Left lung (tissue), 10 donors: ENCODE measurements around the gene ZNF555. TPM values are rescaled to one million over a fixed set of nuclear protein-coding genes. Genes with fewer than 3 reads are reported as not detected.

ENCODE experiments used
- ATAC-seq: fragments of 200-7000 bp; cut with Tn5 transposase; one replicate; pipeline ENCODE4 v1.9.1; 2020; ENCODE audit warnings: moderate library complexity
- DNase-seq, 4 donors: peaks; one replicate each; pipeline ENCODE4 v3.0.0-alpha.2; 2013 to 2020
- H3K27ac ChIP-seq, 2 donors: fragments of 200-600 bp; sonication (generic) in 1 of 2; one replicate each; pipeline versions ENCODE4 v1.5.0 to v1.8.0; 2020 to 2021
- H3K27me3 ChIP-seq, 2 donors: fragments of 200-600 bp; sonication (generic) in 1 of 2; one replicate each; pipeline versions ENCODE4 v1.5.0 to v1.8.0; 2020 to 2021
- H3K36me3 ChIP-seq, 2 donors: fragments of 200-600 bp; sonication (generic) in 1 of 2; one replicate each; pipeline versions ENCODE4 v1.5.0 to v1.8.0; 2020 to 2021
- H3K4me1 ChIP-seq, 2 donors: fragments of 200-600 bp; one replicate each; pipeline ENCODE4 v1.8.0; 2021
- H3K4me3 ChIP-seq, 2 donors: fragments of 200-600 bp; sonication (generic) in 1 of 2; one replicate each; pipeline versions ENCODE4 v1.5.0 to v1.8.0; 2020 to 2021; ENCODE audit warnings: mild to moderate bottlenecking in 1 of 2
- H3K9me3 ChIP-seq, 2 donors: fragments of 200-600 bp; sonication (generic) in 1 of 2; one replicate each; pipeline versions ENCODE4 v1.5.0 to v1.8.0; 2020 to 2021
- CTCF ChIP-seq, 2 donors: fragments of 200-600 bp; sonication (generic) in 1 of 2; IDR thresholded peaks; one replicate each; pipeline versions ENCODE4 v1.5.0 to v1.8.0; 2021; ENCODE audit warnings: antibody characterized with exemption in 2 of 2
- intact Hi-C, 2 donors: fragments of 100-400 bp; cut with DNase I; formaldehyde crosslinking; loops; one replicate each; pipeline versions ENCODE4 v1.11.2 to v1.14.2; 2022
- polyA plus RNA-seq, 6 donors: library from polyadenylated mRNA; unstranded; fragments of 120-200 nt; gene quantifications; one replicate each; pipeline ENCODE4 v1.2.1, GENCODE V29; 2013; ENCODE audit not compliant: insufficient read length in 6 of 6
- total RNA-seq, 2 donors: library from RNA; stranded (reverse); fragmentation: NEBNext Ultra II Directional; extraction: Animal tissue kit (Norgen Biotek cat#: 25700); gene quantifications; one replicate each; pipeline ENCODE4 v1.2.1, GENCODE V29; 2021
- donor health status: DM: no; HTN: yes; CAD: no.
- donor health status: DM: no; HTN: no; CAD: no.

Gene ZNF555
- total and polyA plus RNA-seq, 8 donors: 6.2 to 10.6 (median 9.1) TPM

- Histone ChIP-seq H3K36me3 (peaks cover 0 to 13% of the 10 kb centered on the region in 2 donors), H3K27ac (no peak overlapping the region), H3K27me3 (no peaks in the 10 kb centered on the region), H3K9me3 (peaks cover 0 to 35% of the 10 kb centered on the region in 2 donors), H3K4me1 (peaks cover 6 to 21% of the 10 kb centered on the region in 2 donors), H3K4me3 (no peak overlapping the region)
- ATAC-seq (no peak), DNase-seq (no peak)
- no peak for TF ChIP-seq CTCF (IDR thresholded peaks at IDR 0.05)
- intact Hi-C loops: no loop called here
Observed at GRCh38 chr19:2845107-2845506, 3.8 kb downstream of the ZNF555 start.

DNA sequence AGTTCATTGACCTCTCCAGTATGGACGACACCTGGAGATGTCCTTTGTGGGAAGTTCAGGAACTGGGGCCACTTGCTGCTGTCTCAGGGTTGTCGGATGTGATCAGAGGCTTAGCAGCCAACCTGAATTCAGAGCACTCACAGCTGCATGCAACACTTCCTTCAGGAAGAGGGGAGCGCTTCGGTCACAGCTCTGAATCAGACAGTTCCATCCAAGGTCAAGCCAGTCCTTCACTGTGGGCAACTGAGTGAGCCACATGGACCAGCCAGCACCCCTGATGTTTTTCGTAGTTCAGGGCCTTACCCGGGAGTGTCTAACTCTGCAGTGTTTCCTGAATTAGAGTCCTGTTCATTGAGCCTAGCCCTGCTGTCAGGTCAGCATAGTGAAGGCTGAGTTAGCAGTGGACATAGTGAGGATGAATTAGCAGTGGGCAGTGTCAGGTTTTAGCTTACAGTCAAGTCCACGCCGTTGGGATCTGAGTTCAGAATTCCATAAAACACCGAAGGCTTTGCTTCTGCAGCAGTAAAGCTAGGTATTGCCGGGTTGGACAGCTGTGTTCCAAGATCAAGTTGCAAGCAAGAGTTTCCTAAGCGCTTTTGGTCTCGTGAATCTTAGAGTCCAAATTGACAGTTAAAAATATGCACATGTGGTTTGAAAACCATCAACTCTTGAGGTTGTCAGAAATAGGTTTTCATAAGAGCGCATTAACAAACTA, 5.1 kb downstream of the ZNF555 start:
- TF ChIP-seq CTCF (IDR thresholded peaks at IDR 0.05): no peak
- Histone ChIP-seq H3K36me3 (peaks cover 0 to 25% of the 10 kb centered on the region in 2 donors), H3K4me1 (peaks cover 6 to 18% of the 10 kb centered on the region in 2 donors), H3K27ac (no peak overlapping the region), H3K4me3 (no peak overlapping the region), H3K27me3 (no peaks in the 10 kb centered on the region), H3K9me3 (peaks cover 0 to 46% of the 10 kb centered on the region in 2 donors)
- intact Hi-C loops: no loop called here
- DNase-seq (no peak), ATAC-seq (no peak)

DNA sequence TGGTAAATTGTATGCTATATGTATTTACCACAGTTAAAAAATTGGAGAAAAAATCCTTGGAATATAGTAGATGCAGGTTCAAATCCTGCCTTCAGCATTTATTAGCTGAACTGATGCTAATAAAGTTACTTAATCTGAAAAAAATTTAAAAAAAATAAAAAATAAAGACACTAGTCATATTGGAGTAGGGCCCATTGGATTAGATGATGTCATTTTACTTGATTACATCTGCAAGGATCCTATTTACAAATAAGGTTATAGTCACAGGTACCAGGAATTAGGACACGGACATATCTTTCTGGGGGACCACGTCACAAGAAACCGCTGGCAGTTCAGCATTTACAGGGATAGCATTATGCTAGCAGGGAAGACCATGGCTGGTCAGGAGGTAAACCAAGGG, 6.2 kb downstream of the ZNF555 start:
- TF ChIP-seq CTCF (IDR thresholded peaks at IDR 0.05): no peak
- Histone ChIP-seq H3K4me3 (no peak overlapping the region), H3K9me3 (peaks cover 0 to 57% of the 10 kb centered on the region in 2 donors), H3K27me3 (no peaks in the 10 kb centered on the region), H3K27ac (no peak overlapping the region), H3K36me3 (peaks cover 0 to 37% of the 10 kb centered on the region in 2 donors), H3K4me1 (peaks cover 1 to 11% of the 10 kb centered on the region in 2 donors)
- intact Hi-C loops: no loop called here
- DNase-seq: no peak
- ATAC-seq: no peak

GRCh38 chr19:2848616-2849015, 7.3 kb downstream of the ZNF555 start:
- peaks cover 2 to 48% of the 10 kb centered on the region in 2 donors for H3K36me3 ChIP-seq
- peaks cover 5 to 68% of the 10 kb centered on the region in 2 donors for H3K9me3 ChIP-seq
- H3K27ac ChIP-seq: no peak overlapping the region
- no peak overlapping the region for H3K4me3 ChIP-seq
- no peak for DNase-seq
- H3K4me1 ChIP-seq: peaks cover 0 to 4% of the 10 kb centered on the region in 2 donors
- H3K27me3 ChIP-seq: no peaks in the 10 kb centered on the region
- ATAC-seq: no peak
- no peak for TF ChIP-seq CTCF (IDR thresholded peaks at IDR 0.05)
- intact Hi-C loops: no loop called here

- no peaks in the 10 kb centered on the region for H3K27me3 ChIP-seq
- no peak overlapping the region for H3K4me3 ChIP-seq
- DNase-seq (no peak), ATAC-seq (no peak)
- TF ChIP-seq CTCF (IDR thresholded peaks at IDR 0.05): no peak
- peaks cover 2 to 57% of the 10 kb centered on the region in 2 donors for H3K36me3 ChIP-seq
- intact Hi-C loops: no loop called here
- H3K9me3 ChIP-seq: peaks cover 6 to 84% of the 10 kb centered on the region in 2 donors
- no peak overlapping the region for H3K27ac ChIP-seq
- peaks cover 0 to 4% of the 10 kb centered on the region in 2 donors for H3K4me1 ChIP-seq
Observed at GRCh38 chr19:2850256-2850925, 9.1 kb downstream of the ZNF555 start.
